GM12892 (cell line): ENCODE data around the gene PRAC2.

Source experiments
- POLR2A ChIP-seq: IDR thresholded peaks from 2 replicates; pipeline ENCODE4 v1.6.1; 2011; ENCODE audit warnings: low read depth, low read length, control low read depth
- POLR2AphosphoS5 ChIP-seq: IDR thresholded peaks from 2 replicates; pipeline ENCODE4 v1.6.1; 2011; ENCODE audit warnings: low read depth, low read length, control low read depth

DNA sequence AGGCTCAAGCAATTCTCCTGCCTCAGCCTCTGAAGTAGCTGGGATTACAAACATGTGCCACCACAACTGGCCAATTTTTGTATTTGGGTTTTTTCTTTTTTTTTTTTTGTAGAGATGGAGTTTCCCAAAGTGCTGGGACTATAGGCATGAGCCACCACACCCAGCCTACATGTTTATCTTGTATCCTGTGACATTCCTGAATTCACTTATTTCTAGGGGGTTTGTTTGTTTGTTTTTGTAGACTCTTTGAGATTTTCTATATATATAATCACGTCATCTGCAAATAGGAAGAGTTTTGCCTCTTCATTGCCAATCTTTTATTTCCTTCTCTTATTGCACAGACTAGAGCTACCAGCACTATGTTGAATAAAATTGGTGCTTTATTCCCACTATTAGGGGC, 29.8 kb upstream of the PRAC2 start:
- TF ChIP-seq POLR2A (no peak), POLR2AphosphoS5 (no peak)
